Hematopoietic multipotent progenitor cell treated with erythropoietin and hydrocortisone succinate and interleukin-3 and kit ligand, for 15 days (in vitro differentiated cells): ENCODE data around the gene NOXO1.
"Not testable (repeated sequence)": the region's sequence is repeated elsewhere in the genome, so short reads cannot be mapped to it uniquely, and the experiment has no call there.

Experiments used
- DNase-seq: peaks from one replicate; pipeline ENCODE4 v3.0.0-alpha.2; 2015; ENCODE audit warnings: low spot score

NOXO1 gene

GRCh38 chr16:1962161-1963153, 18.8 kb downstream of the NOXO1 start:
- DNase-seq, result not testable (repeated sequence)

GRCh38 chr16:1961651-1962067, 19.6 kb downstream of the NOXO1 start:
- DNase-seq, result no peak

- DNase-seq, result no peak
These were observed 20.3 kb downstream of the NOXO1 start for GRCh38 chr16:1960665-1961630.

- peak; percentile 91 for DNase-seq
These were observed 21.8 kb downstream of the NOXO1 start, which contains the start of gene NDUFB10 for GRCh38 chr16:1959269-1960039. NDUFB10 (plus strand) TSS chr16:1959538; CDS start chr16:1959625, 87 bp downstream.

GRCh38 chr16:1958715-1959268, 22.5 kb downstream of the NOXO1 start:
- no peak for DNase-seq

- DNase-seq, result not testable (repeated sequence)
These were observed 23.2 kb downstream of the NOXO1 start for GRCh38 chr16:1958143-1958491.

GRCh38 chr16:1957434-1958142, 23.7 kb downstream of the NOXO1 start:
- not testable (repeated sequence) for DNase-seq

GRCh38 chr16:1953734-1954133, 27.5 kb downstream of the NOXO1 start:
- no peak for DNase-seq

GRCh38 chr16:1950559-1950958, 30.7 kb downstream of the NOXO1 start:
- DNase-seq, result no peak

GRCh38 chr16:1950047-1950446, 31.2 kb downstream of the NOXO1 start:
- no peak for DNase-seq

GRCh38 chr16:1949507-1949906, 31.8 kb downstream of the NOXO1 start:
- no peak for DNase-seq

GRCh38 chr16:1947369-1947670, 33.9 kb downstream of the NOXO1 start:
- no peak for DNase-seq

- DNase-seq, result no peak
These were observed 34.5 kb downstream of the NOXO1 start for GRCh38 chr16:1946495-1947368.

- DNase-seq, result no peak
These were observed 35.5 kb downstream of the NOXO1 start for GRCh38 chr16:1945559-1946391.

GRCh38 chr16:1944612-1945199, 36.6 kb downstream of the NOXO1 start:
- DNase-seq, result no peak

- peak; percentile 97 for DNase-seq
These were observed 38.2 kb downstream of the NOXO1 start, which contains the start of gene MSRB1 for GRCh38 chr16:1942810-1943726. MSRB1 (minus strand) TSS chr16:1943199; CDS start chr16:1943156, 43 bp downstream.
